OCI-LY1 (cell line): ENCODE measurements around the gene GPATCH8.

ENCODE experiments used
- EZH2 ChIP-seq: fragments of 200-600 bp; sonication (generic), shearing (Covaris generic); IDR thresholded peaks from 2 replicates; pipeline ENCODE4 v1.8.0; 2017; ENCODE audit warnings: borderline replicate concordance, mixed run types, mild to moderate bottlenecking, antibody characterized with exemption, low read length, moderate library complexity, mixed read lengths
- TF ChIP-seq, protein P1 (sequence below): fragments of 200-600 bp; sonication (generic), shearing (Covaris generic); IDR thresholded peaks from 2 replicates; pipeline ENCODE4 v1.5.1; 2017; ENCODE audit warnings: mild to moderate bottlenecking, antibody characterized with exemption, low read length, moderate library complexity, mixed read lengths

DNA sequence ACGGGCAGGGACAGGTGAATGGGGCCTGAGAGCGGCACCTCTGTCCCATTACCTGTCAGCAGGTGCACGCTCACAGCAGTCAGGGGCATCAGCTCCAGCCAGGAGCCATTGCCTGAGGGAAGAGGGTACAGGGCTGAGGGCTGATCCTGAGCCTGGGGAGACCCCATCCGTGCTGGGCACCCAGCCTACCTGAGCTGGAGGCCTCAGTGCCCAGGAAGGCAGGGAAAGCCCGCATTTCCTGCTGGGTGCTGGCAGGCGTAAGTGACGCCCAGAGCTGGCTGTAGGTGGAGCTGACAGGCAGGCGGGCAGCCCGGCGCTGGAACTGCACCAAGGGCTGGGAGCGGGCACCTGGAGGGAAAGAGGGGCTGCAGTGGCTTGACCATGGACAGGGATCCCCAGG is 147.0 kb downstream of the GPATCH8 start:
- TF ChIP-seq, protein P1, sequence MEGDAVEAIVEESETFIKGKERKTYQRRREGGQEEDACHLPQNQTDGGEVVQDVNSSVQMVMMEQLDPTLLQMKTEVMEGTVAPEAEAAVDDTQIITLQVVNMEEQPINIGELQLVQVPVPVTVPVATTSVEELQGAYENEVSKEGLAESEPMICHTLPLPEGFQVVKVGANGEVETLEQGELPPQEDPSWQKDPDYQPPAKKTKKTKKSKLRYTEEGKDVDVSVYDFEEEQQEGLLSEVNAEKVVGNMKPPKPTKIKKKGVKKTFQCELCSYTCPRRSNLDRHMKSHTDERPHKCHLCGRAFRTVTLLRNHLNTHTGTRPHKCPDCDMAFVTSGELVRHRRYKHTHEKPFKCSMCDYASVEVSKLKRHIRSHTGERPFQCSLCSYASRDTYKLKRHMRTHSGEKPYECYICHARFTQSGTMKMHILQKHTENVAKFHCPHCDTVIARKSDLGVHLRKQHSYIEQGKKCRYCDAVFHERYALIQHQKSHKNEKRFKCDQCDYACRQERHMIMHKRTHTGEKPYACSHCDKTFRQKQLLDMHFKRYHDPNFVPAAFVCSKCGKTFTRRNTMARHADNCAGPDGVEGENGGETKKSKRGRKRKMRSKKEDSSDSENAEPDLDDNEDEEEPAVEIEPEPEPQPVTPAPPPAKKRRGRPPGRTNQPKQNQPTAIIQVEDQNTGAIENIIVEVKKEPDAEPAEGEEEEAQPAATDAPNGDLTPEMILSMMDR: no peak
- TF ChIP-seq EZH2: no peak
